ENCODE data around the gene KDF1.

DNA sequence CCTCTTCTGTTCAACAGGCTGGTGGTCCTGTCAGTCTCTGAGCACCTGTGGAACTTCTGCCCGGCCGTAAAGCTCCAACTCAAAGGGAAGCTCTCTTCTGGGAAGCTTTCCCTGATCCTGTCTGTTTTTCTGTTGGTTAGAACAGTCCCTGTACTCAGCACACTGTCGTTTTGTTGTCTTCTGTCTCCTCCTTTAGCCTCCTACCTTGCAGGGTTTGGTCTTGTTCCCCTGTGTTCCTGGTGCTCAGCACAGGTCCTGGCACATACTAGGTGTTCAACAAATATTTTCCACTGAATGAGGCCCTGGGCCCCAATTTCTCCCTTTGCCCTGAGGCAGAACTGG, 328 bp upstream of the KDF1 start:
- TF ChIP-seq, protein P1, sequence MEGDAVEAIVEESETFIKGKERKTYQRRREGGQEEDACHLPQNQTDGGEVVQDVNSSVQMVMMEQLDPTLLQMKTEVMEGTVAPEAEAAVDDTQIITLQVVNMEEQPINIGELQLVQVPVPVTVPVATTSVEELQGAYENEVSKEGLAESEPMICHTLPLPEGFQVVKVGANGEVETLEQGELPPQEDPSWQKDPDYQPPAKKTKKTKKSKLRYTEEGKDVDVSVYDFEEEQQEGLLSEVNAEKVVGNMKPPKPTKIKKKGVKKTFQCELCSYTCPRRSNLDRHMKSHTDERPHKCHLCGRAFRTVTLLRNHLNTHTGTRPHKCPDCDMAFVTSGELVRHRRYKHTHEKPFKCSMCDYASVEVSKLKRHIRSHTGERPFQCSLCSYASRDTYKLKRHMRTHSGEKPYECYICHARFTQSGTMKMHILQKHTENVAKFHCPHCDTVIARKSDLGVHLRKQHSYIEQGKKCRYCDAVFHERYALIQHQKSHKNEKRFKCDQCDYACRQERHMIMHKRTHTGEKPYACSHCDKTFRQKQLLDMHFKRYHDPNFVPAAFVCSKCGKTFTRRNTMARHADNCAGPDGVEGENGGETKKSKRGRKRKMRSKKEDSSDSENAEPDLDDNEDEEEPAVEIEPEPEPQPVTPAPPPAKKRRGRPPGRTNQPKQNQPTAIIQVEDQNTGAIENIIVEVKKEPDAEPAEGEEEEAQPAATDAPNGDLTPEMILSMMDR (conservative IDR thresholded peaks at IDR 0.05 in 1 of 2, IDR thresholded peaks at IDR 0.05 in 1 of 2; ENCODE audit: low read depth in 1 of 2, low read length in 2 of 2) = no peak
- TF ChIP-seq EZH2 (IDR thresholded peaks at IDR 0.05; ENCODE audit: low read length, missing control alignments) = no peak

Measured in fibroblast of lung (primary cell).